C4-2B (cell line): Measurements from ENCODE around the gene CDX1.

Experiments
- CTCF ChIP-seq: fragments of 450-650 bp; conservative IDR thresholded peaks from 2 replicates; pipeline ENCODE4 v1.5.1; 2017; ENCODE audit warnings: mild to moderate bottlenecking
- ZFX ChIP-seq: fragments of 450-650 bp; IDR thresholded peaks from 2 replicates; pipeline ENCODE4 v1.6.1; 2017

GRCh38 chr5:150158170-150158949 lies 8.2 kb upstream of the CDX1 start:
- no peak for TF ChIP-seq CTCF
- TF ChIP-seq ZFX: no peak
